OCI-LY3 (cell line): ENCODE results near the gene ALMS1.
"Not testable (repeated sequence)": the region's sequence is repeated elsewhere in the genome, so short reads cannot be mapped to it uniquely, and the experiment has no call there.

Experiments
- H2AFZ ChIP-seq: fragments of 200-600, 300-600 bp; shearing (Covaris generic); 2 replicates; pipeline ENCODE4 v1.6.0; 2014; ENCODE audit warnings: antibody characterized with exemption, low read depth, low read length
- H3K27ac ChIP-seq: fragments of 200-600, 300-600 bp; sonication (generic); 2 replicates; pipeline ENCODE4 v1.5.1; 2014; ENCODE audit warnings: mild to moderate bottlenecking, low read length, moderate library complexity, mixed read lengths
- H3K27me3 ChIP-seq: fragments of 200-600, 300-600 bp; sonication (generic); 2 replicates; pipeline ENCODE4 v1.6.1; 2014; ENCODE audit warnings: low read depth, low read length, mixed read lengths
- H3K36me3 ChIP-seq: fragments of 200-600, 300-600 bp; sonication (generic); replicated peaks from 2 replicates; pipeline ENCODE3; 2014; ENCODE audit warnings: low read depth, low read length, mixed read lengths
- H3K4me1 ChIP-seq: fragments of 300-600, 200-600 bp; sonication (generic); 2 replicates; pipeline ENCODE4 v1.6.1; 2014; ENCODE audit warnings: low read length, mixed read lengths
- H3K4me2 ChIP-seq: fragments of 200-600, 300-600 bp; sonication (generic); 2 replicates; pipeline ENCODE4 v1.6.1; 2014; ENCODE audit warnings: low read length, mixed read lengths
- H3K4me3 ChIP-seq: fragments of 300-600, 200-600 bp; sonication (generic); 2 replicates; pipeline ENCODE4 v1.5.1; 2014; ENCODE audit warnings: antibody characterized with exemption, mild to moderate bottlenecking, low read length, moderate library complexity
- H3K79me2 ChIP-seq: fragments of 300-600, 200-600 bp; shearing (Covaris generic); 2 replicates; pipeline ENCODE4 v1.6.1; 2014; ENCODE audit warnings: mild to moderate bottlenecking, low read length, mixed read lengths
- H3K9ac ChIP-seq: fragments of 300-600, 200-600 bp; shearing (Covaris generic); 2 replicates; pipeline ENCODE4 v1.6.0; 2014; ENCODE audit warnings: mild to moderate bottlenecking, low read length, moderate library complexity
- H3K9me3 ChIP-seq: fragments of 200-600, 300-600 bp; shearing (Covaris generic); 2 replicates; pipeline ENCODE4 v1.6.1; 2014; ENCODE audit warnings: low read length, mixed read lengths; ENCODE audit not compliant: insufficient read depth
- H4K20me1 ChIP-seq: fragments of 200-600, 300-600 bp; sonication (generic); 2 replicates; pipeline ENCODE4 v1.6.1; 2016; ENCODE audit warnings: low read length, mixed read lengths; ENCODE audit not compliant: insufficient read depth
- CTCF ChIP-seq: fragments of 200-600, 300-600 bp; sonication (generic); IDR thresholded peaks from 2 replicates; pipeline ENCODE4 v1.5.1; 2014; ENCODE audit warnings: antibody characterized with exemption, low read length, low read depth
- EZH2phosphoT487 ChIP-seq: fragments of 200-600 bp; shearing (Covaris generic); IDR thresholded peaks from 2 replicates; pipeline ENCODE4 v1.6.1; 2018; ENCODE audit warnings: antibody characterized with exemption, mixed run types, low read depth

ALMS1 gene

GRCh38 chr2:73630662-73631266, 245.1 kb downstream of the ALMS1 start:
- not testable (repeated sequence) for H3K9me3 ChIP-seq, H3K27me3 ChIP-seq, H3K4me1 ChIP-seq, H3K27ac ChIP-seq, H3K79me2 ChIP-seq, H3K4me3 ChIP-seq, H3K9ac ChIP-seq, H3K36me3 ChIP-seq, H4K20me1 ChIP-seq
- H3K4me2 ChIP-seq, result peak overlapping the region; percentile 23; the same call in 1 of the 2 replicates
- TF ChIP-seq CTCF, result peak; percentile 56
- peak overlapping the region; percentile 19; the same call in 1 of the 2 replicates for H2AFZ ChIP-seq

- H3K9ac ChIP-seq, H3K27me3 ChIP-seq, H3K27ac ChIP-seq, H3K4me1 ChIP-seq, H3K9me3 ChIP-seq, H3K4me3 ChIP-seq, H3K79me2 ChIP-seq, H3K4me2 ChIP-seq, H3K36me3 ChIP-seq, H4K20me1 ChIP-seq, H2AFZ ChIP-seq: not testable (repeated sequence)
These were observed 251.3 kb downstream of the ALMS1 start for GRCh38 chr2:73636977-73637376.

GRCh38 chr2:73638429-73638828, 252.8 kb downstream of the ALMS1 start:
- Histone ChIP-seq H3K4me1 (no peaks in the 10 kb centered on the region), H3K36me3 (no peaks in the 10 kb centered on the region), H4K20me1 (no peaks in the 10 kb centered on the region), H3K9me3 (no peaks in the 10 kb centered on the region), H3K9ac (no peak overlapping the region), H3K27me3 (no peaks in the 10 kb centered on the region), H3K4me2 (no peak overlapping the region), H3K4me3 (no peak overlapping the region), H2AFZ (no peak overlapping the region), H3K79me2 (no peaks in the 10 kb centered on the region), H3K27ac (no peak overlapping the region)
- TF ChIP-seq CTCF, result no peak
- no peak for TF ChIP-seq EZH2phosphoT487

GRCh38 chr2:73640511-73640911, 254.9 kb downstream of the ALMS1 start:
- Histone ChIP-seq H3K27ac (no peak overlapping the region), H4K20me1 (no peaks in the 10 kb centered on the region), H3K36me3 (no peaks in the 10 kb centered on the region), H3K4me3 (no peak overlapping the region), H3K4me2 (no peak overlapping the region), H3K9ac (no peak overlapping the region), H3K27me3 (no peaks in the 10 kb centered on the region), H3K79me2 (no peaks in the 10 kb centered on the region), H3K9me3 (no peaks in the 10 kb centered on the region), H2AFZ (no peak overlapping the region), H3K4me1 (no peaks in the 10 kb centered on the region)
- TF ChIP-seq EZH2phosphoT487 (no peak), CTCF (no peak)
